ENCODE results near the gene UMAD1. TPM values are rescaled to one million over a fixed set of nuclear protein-coding genes. Genes with fewer than 3 reads are reported as not detected.
"Not testable (repeated sequence)": the region's sequence is repeated elsewhere in the genome, so short reads cannot be mapped to it uniquely, and the experiment has no call there.

The UMAD1 gene
- total RNA-seq, 1 donor = 17.0 TPM

DNA sequence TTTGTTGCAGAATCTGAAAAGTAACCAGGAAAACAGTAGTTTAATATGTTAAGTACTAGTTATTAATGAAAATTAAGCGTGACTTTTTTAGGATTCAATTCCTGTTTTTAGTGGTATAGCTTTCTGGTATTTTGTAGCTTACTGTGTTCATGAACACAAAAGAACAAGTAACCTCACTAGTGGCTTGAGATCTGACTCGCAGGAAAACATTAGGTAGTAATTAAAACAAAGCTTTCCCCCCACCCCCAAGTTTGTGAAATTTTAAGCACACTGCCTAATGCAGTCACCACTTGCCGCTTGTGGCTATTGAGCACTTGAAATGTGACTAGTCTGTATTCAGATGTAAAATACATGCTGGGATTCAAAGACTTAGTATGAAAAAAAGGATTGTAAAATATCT lies 180.4 kb downstream of the UMAD1 start:
- Histone ChIP-seq H3K36me3 (ENCODE audit: insufficient read depth, low read length) (no peaks in the 10 kb centered on the region), H3K4me2 (ENCODE audit: insufficient read depth, low read length) (no peak overlapping the region), H3K27ac (ENCODE audit: low read depth, low read length) (no peak overlapping the region), H3K9me3 (ENCODE audit: low read depth, low read length) (no peaks in the 10 kb centered on the region), H3K4me3 (ENCODE audit: insufficient read depth, low read length) (no peak overlapping the region), H2AFZ (ENCODE audit: low read length) (no peak overlapping the region), H4K20me1 (ENCODE audit: insufficient read depth, low read length) (no peaks in the 10 kb centered on the region), H3K27me3 (ENCODE audit: insufficient read depth, low read length) (no peaks in the 10 kb centered on the region), H3K4me1 (ENCODE audit: insufficient read depth, low read length) (no peaks in the 10 kb centered on the region), H3K79me2 (ENCODE audit: insufficient read depth, low read length) (no peaks in the 10 kb centered on the region)
- TF ChIP-seq, protein P1, sequence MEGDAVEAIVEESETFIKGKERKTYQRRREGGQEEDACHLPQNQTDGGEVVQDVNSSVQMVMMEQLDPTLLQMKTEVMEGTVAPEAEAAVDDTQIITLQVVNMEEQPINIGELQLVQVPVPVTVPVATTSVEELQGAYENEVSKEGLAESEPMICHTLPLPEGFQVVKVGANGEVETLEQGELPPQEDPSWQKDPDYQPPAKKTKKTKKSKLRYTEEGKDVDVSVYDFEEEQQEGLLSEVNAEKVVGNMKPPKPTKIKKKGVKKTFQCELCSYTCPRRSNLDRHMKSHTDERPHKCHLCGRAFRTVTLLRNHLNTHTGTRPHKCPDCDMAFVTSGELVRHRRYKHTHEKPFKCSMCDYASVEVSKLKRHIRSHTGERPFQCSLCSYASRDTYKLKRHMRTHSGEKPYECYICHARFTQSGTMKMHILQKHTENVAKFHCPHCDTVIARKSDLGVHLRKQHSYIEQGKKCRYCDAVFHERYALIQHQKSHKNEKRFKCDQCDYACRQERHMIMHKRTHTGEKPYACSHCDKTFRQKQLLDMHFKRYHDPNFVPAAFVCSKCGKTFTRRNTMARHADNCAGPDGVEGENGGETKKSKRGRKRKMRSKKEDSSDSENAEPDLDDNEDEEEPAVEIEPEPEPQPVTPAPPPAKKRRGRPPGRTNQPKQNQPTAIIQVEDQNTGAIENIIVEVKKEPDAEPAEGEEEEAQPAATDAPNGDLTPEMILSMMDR (IDR thresholded peaks at IDR 0.05; ENCODE audit: extremely low read depth, low read depth, low read length) = no peak
- no peak for DNase-seq (ENCODE audit: insufficient read length, low spot score, missing footprints)

DNA sequence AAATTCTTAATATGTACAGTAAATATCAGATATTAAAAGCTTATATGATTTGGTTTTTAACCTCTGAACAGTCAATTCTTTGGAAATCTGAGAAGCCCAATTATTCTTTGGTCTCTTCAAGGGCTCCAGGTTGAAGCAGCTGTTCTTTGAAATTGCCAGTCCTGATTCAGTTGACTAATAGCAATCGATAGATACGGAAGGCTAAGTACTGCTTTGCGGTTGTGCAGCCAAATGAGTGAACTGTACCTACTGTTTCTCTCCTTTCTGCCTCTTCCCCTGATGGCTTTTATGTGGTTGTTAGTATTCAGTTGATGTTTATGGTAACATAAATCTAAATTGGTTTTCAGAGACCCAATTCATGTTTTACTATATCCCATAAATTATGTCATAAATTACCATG lies 181.0 kb downstream of the UMAD1 start:
- Histone ChIP-seq H3K9me3 (ENCODE audit: low read depth, low read length) (no peaks in the 10 kb centered on the region), H3K79me2 (ENCODE audit: insufficient read depth, low read length) (no peaks in the 10 kb centered on the region), H3K27ac (ENCODE audit: low read depth, low read length) (no peak overlapping the region), H3K36me3 (ENCODE audit: insufficient read depth, low read length) (no peaks in the 10 kb centered on the region), H3K4me2 (ENCODE audit: insufficient read depth, low read length) (no peak overlapping the region), H2AFZ (ENCODE audit: low read length) (no peak overlapping the region), H4K20me1 (ENCODE audit: insufficient read depth, low read length) (no peaks in the 10 kb centered on the region), H3K4me1 (ENCODE audit: insufficient read depth, low read length) (no peaks in the 10 kb centered on the region), H3K27me3 (ENCODE audit: insufficient read depth, low read length) (no peaks in the 10 kb centered on the region), H3K4me3 (ENCODE audit: insufficient read depth, low read length) (no peak overlapping the region)
- TF ChIP-seq, protein P1 (IDR thresholded peaks at IDR 0.05; ENCODE audit: extremely low read depth, low read depth, low read length) = no peak
- DNase-seq (ENCODE audit: insufficient read length, low spot score, missing footprints) = no peak

DNA sequence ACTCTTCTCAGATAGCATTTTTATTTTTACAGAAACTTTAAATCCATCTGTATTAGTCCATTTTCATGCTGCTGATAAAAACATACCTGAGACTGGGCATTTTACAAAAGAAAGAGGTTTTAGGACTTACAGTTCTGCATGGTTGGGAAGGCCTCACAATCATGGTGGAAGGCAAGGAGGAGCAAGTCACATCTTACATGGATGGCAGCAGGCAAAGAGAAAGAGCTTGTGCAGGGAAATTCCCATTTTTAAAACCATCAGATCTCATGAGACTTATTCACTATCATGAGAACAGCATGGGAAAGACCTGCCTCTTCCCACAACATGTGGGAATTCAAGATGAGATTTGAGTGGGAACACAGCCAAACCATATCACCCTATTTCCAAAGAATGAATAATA lies 184.7 kb downstream of the UMAD1 start:
- not testable (repeated sequence) for DNase-seq (ENCODE audit: insufficient read length, low spot score, missing footprints); H4K20me1 ChIP-seq (ENCODE audit: insufficient read depth, low read length); H3K4me2 ChIP-seq (ENCODE audit: insufficient read depth, low read length); H3K27me3 ChIP-seq (ENCODE audit: insufficient read depth, low read length); H3K36me3 ChIP-seq (ENCODE audit: insufficient read depth, low read length); H2AFZ ChIP-seq (ENCODE audit: low read length); H3K9me3 ChIP-seq (ENCODE audit: low read depth, low read length); H3K79me2 ChIP-seq (ENCODE audit: insufficient read depth, low read length); H3K27ac ChIP-seq (ENCODE audit: low read depth, low read length); H3K4me3 ChIP-seq (ENCODE audit: insufficient read depth, low read length); H3K4me1 ChIP-seq (ENCODE audit: insufficient read depth, low read length)

DNA sequence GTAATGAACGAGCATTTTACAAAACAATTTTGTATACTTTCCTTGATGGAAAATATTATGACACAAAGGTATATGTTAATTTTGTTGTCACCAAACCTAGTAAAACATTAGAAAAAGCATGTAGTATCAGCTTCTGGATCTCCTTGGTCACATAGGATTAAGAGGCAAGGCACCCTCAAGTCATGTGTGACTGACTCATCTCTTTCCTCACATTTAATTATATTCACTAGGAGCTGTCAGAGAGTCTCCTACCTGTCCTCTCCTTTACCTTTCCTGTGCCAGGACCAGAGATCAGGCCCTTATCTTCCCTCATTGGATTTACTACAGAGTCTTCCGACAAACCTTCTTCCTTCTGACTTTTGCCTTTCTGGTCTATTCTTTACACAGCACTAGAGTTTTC lies 189.1 kb downstream of the UMAD1 start:
- TF ChIP-seq, protein P1 (IDR thresholded peaks at IDR 0.05; ENCODE audit: extremely low read depth, low read depth, low read length) = no peak
- H3K27ac ChIP-seq (ENCODE audit: low read depth, low read length) = no peak overlapping the region
- H3K36me3 ChIP-seq (ENCODE audit: insufficient read depth, low read length) = no peaks in the 10 kb centered on the region
- DNase-seq (ENCODE audit: insufficient read length, low spot score, missing footprints) = no peak
- H2AFZ ChIP-seq (ENCODE audit: low read length) = no peak overlapping the region
- H3K4me2 ChIP-seq (ENCODE audit: insufficient read depth, low read length) = no peak overlapping the region
- H3K4me3 ChIP-seq (ENCODE audit: insufficient read depth, low read length) = no peak overlapping the region
- no peaks in the 10 kb centered on the region for H3K4me1 ChIP-seq (ENCODE audit: insufficient read depth, low read length)
- no peaks in the 10 kb centered on the region for H3K9me3 ChIP-seq (ENCODE audit: low read depth, low read length)
- H3K79me2 ChIP-seq (ENCODE audit: insufficient read depth, low read length) = no peaks in the 10 kb centered on the region
- H3K27me3 ChIP-seq (ENCODE audit: insufficient read depth, low read length) = no peaks in the 10 kb centered on the region
- no peaks in the 10 kb centered on the region for H4K20me1 ChIP-seq (ENCODE audit: insufficient read depth, low read length)
